Measurements from ENCODE around the gene TBC1D1. TPM values are rescaled to one million over a fixed set of nuclear protein-coding genes. Genes with fewer than 3 reads are reported as not detected.
A peak's percentile ranks its signal among the peaks of the same experiment; 100 is the strongest.
"Not testable (repeated sequence)": the region's sequence is repeated elsewhere in the genome, so short reads cannot be mapped to it uniquely, and the experiment has no call there.

TBC1D1 gene
- total and polyA plus RNA-seq, 2 of the 8 experiments (the other 6 are each of a cell fraction or from before 2014, with no cell fraction given) = 96.9 to 162 TPM

GRCh38 chr4:37975321-37975822 lies 84.5 kb downstream of the TBC1D1 start:
- H3K56ac ChIP-seq (replicated peaks; ENCODE audit: insufficient read length, low read depth, low read length); H2AK5ac ChIP-seq (ENCODE audit: low read depth, low read length); H3K27me3 ChIP-seq (replicated peaks in 1 of 4; ENCODE audit: control insufficient read depth in 3 of 4, extremely low read depth in 1 of 4, insufficient read depth in 3 of 4, low read length in 3 of 4); H2BK12ac ChIP-seq (ENCODE audit: low read depth, low read length); H3K4me1 ChIP-seq (replicated peaks in 1 of 4; ENCODE audit: control insufficient read depth in 3 of 4, insufficient read depth in 4 of 4, low read length in 3 of 4); H3K18ac ChIP-seq (ENCODE audit: extremely low read depth, low read length); H2BK15ac ChIP-seq (ENCODE audit: low read length); H3K4me3 ChIP-seq (ENCODE audit: extremely low read depth in 1 of 4, insufficient read depth in 2 of 4, low read depth in 3 of 4, low read length in 4 of 4); H4K5ac ChIP-seq (ENCODE audit: insufficient read length, low read depth, low read length); H3K9me3 ChIP-seq (ENCODE audit: insufficient read depth in 2 of 2, low read depth in 1 of 2, low read length in 1 of 2); H3K23me2 ChIP-seq (ENCODE audit: low read depth, low read length); H3K36me3 ChIP-seq (ENCODE audit: control insufficient read depth in 2 of 4, insufficient read depth in 4 of 4, low read length in 3 of 4); H3K4ac ChIP-seq (replicated peaks; ENCODE audit: insufficient read length, low read depth, low read length); H2BK120ac ChIP-seq (replicated peaks; ENCODE audit: low read depth, low read length); FAIRE-seq; H4K8ac ChIP-seq (ENCODE audit: extremely low read depth, insufficient read depth, low read length); H2BK20ac ChIP-seq (ENCODE audit: low read length); H3K14ac ChIP-seq (ENCODE audit: insufficient read length); H3K4me2 ChIP-seq (ENCODE audit: insufficient read depth in 1 of 2, low read depth in 2 of 2, low read length in 2 of 2); H3K27ac ChIP-seq (ENCODE audit: low read depth, low read length); H3K9ac ChIP-seq (replicated peaks in 1 of 4; ENCODE audit: extremely low read depth in 1 of 4, low read depth in 3 of 4, low read length in 3 of 4); H3K23ac ChIP-seq (ENCODE audit: insufficient read length); DNase-seq (ENCODE audit: low read depth in 1 of 2, low spot score in 2 of 2); H3K79me1 ChIP-seq (ENCODE audit: low read depth, low read length); H2AFZ ChIP-seq (ENCODE audit: low read length); H4K20me1 ChIP-seq (replicated peaks in 1 of 2; ENCODE audit: control insufficient read depth in 1 of 2, insufficient read depth in 2 of 2, low read length in 2 of 2); H4K91ac ChIP-seq (replicated peaks; ENCODE audit: insufficient read length, low read length); H2BK5ac ChIP-seq (ENCODE audit: low read depth, low read length): not testable (repeated sequence)
- ChIA-PET POLR2A (ENCODE audit: partially characterized antibody) (interaction anchor here (4.2 kb wide), 1 partner anchor 28 kb away, joined by 15 read pairs; no protein-coding TSS in a partner anchor), CTCF (ENCODE audit: partially characterized antibody) (interaction anchor here (1.4 to 1.7 kb wide), 4 partner anchors 9 to 181 kb away, joined by 3 to 8 read pairs (median 6); no protein-coding TSS in a partner anchor)
- WGBS, 2 experiments (ENCODE audit: extremely low coverage in 1 of 2, insufficient coverage in 1 of 2, insufficient read length in 1 of 2, insufficient replicate concordance in 2 of 2, low coverage in 1 of 2, low lambda C conversion rate in 2 of 2, missing lambda C conversion rate in 1 of 2) = 84% methylated on average over 12 of the region's 13 CpGs; no CpG with 5 or more reads in 1 of the 2 experiments
- peak in 1 of 2 experiments; percentile 29; a peak in 1 of 4 replicates for TF ChIP-seq RAD21 (IDR thresholded peaks at IDR 0.05 in 1 of 2, conservative IDR thresholded peaks at IDR 0.05 in 1 of 2; ENCODE audit: low read depth in 2 of 2, low read length in 2 of 2)
- H3K79me2 ChIP-seq (ENCODE audit: control insufficient read depth in 1 of 2, insufficient read depth in 2 of 2, low read length in 2 of 2) = peaks cover 0 to 24% of the 10 kb centered on the region in 2 experiments; a peak in 3 of 4 replicates
